Activated CD8-positive, alpha-beta T cell treated with anti-CD3 and anti-CD28 coated beads, Interleukin-2, amount 10 ng/mL, durations not matched to agents 7 days and 5 days (primary cell): ENCODE results near the gene TNKS2. TPM values are rescaled to one million over a fixed set of nuclear protein-coding genes. Genes with fewer than 3 reads are reported as not detected.
"Not testable (repeated sequence)": the region's sequence is repeated elsewhere in the genome, so short reads cannot be mapped to it uniquely, and the experiment has no call there.

Source experiments
- ATAC-seq: fragments of 150-1000 bp; cut with Tn5 transposase; one replicate; pipeline ENCODE4 v1.10.0; 2021; ENCODE audit warnings: moderate library complexity
- CTCF ChIA-PET: fragments of 350-600 bp; sonication (Branson Sonifier 250); formaldehyde crosslinking; loops from one replicate; lab custom pipeline; 2021; ENCODE audit warnings: antibody characterized with exemption; lab: Charles Lee
- POLR2A ChIA-PET: fragments of 350-600 bp; sonication (Branson Sonifier 250); formaldehyde crosslinking; loops from one replicate; lab custom pipeline; 2021; ENCODE audit warnings: antibody characterized with exemption; lab: Charles Lee
- DNase-seq: peaks from one replicate; pipeline ENCODE4 v3.0.0-alpha.2; 2020
- H3K27ac Mint-ChIP-seq: one replicate; pipeline ENCODE4 v1.8.0; 2021; ENCODE audit warnings: mild to moderate bottlenecking, mixed read lengths
- H3K27me3 Mint-ChIP-seq: one replicate; pipeline ENCODE4 v1.8.0; 2021; ENCODE audit warnings: low read depth, mixed read lengths
- H3K36me3 Mint-ChIP-seq: one replicate; pipeline ENCODE4 v1.8.0; 2021; ENCODE audit warnings: low read depth, mixed read lengths
- H3K4me1 Mint-ChIP-seq: one replicate; pipeline ENCODE4 v1.8.0; 2021; ENCODE audit warnings: low read depth, mixed read lengths
- H3K4me3 Mint-ChIP-seq: one replicate; pipeline ENCODE4 v1.8.0; 2021; ENCODE audit warnings: mild to moderate bottlenecking, mixed read lengths
- H3K9me3 Mint-ChIP-seq: one replicate; pipeline ENCODE4 v1.8.0; 2022; ENCODE audit warnings: mixed read lengths; ENCODE audit not compliant: insufficient read depth
- total RNA-seq, 2 experiments: library from RNA; stranded (reverse); gene quantifications; one replicate each; pipeline ENCODE4 v1.2.3, GENCODE V29; 2021

The TNKS2 gene
- total RNA-seq, 2 experiments from 2014 or later: 27.5 to 28.4 TPM

DNA sequence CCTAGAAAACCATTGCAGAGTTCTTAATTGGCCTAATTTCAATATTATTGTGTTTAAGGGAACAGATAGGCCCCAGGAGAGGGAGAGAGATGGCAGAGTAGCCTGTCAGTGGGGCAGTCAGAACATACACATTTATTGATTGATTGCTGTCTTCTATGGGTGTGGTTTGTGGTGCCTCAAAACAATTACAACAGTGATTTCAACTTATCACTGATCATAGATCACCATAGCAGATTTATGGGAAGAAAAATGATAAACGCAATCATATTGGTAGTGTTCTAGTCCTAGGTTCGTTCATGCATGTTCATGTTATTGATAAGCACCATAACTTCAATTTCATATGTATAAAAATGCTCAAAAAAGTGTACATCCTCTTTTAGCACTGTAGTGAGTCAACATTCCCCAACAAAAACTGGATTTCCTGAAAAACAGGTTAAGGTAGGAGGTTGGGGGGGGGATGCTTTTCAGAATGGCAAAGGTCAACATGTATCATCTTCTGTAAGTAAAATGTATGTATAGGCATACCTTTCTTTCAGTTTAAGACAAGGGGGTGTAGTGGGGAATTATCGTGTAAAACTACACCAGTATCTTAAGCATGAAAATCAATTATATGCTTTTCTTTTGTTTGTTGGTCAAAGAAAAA is 1.1 kb upstream of the TNKS2 start:
- Mint-ChIP-seq H3K36me3 (peaks cover 26% of the 10 kb centered on the region), H3K9me3 (no peaks in the 10 kb centered on the region), H3K27me3 (no peaks in the 10 kb centered on the region), H3K4me1 (peaks cover 40% of the 10 kb centered on the region), H3K4me3 (peak overlapping the region; percentile 78), H3K27ac (peak overlapping the region; percentile 88)
- ChIA-PET CTCF (interaction anchor here (0.9 to 2.4 kb wide), 7 partner anchors 27 to 500 kb away, joined by 3 to 12 read pairs (median 4); partner anchors contain the start of gene FGFBP3), POLR2A (interaction anchor here (0.6 to 2.0 kb wide), 9 partner anchors 111 to 797 kb away, joined by 3 to 15 read pairs (median 4); partner anchors contain the start of genes BTAF1, CPEB3 and MARCHF5)
- peak; percentile 2 for ATAC-seq
- no peak for DNase-seq

DNA sequence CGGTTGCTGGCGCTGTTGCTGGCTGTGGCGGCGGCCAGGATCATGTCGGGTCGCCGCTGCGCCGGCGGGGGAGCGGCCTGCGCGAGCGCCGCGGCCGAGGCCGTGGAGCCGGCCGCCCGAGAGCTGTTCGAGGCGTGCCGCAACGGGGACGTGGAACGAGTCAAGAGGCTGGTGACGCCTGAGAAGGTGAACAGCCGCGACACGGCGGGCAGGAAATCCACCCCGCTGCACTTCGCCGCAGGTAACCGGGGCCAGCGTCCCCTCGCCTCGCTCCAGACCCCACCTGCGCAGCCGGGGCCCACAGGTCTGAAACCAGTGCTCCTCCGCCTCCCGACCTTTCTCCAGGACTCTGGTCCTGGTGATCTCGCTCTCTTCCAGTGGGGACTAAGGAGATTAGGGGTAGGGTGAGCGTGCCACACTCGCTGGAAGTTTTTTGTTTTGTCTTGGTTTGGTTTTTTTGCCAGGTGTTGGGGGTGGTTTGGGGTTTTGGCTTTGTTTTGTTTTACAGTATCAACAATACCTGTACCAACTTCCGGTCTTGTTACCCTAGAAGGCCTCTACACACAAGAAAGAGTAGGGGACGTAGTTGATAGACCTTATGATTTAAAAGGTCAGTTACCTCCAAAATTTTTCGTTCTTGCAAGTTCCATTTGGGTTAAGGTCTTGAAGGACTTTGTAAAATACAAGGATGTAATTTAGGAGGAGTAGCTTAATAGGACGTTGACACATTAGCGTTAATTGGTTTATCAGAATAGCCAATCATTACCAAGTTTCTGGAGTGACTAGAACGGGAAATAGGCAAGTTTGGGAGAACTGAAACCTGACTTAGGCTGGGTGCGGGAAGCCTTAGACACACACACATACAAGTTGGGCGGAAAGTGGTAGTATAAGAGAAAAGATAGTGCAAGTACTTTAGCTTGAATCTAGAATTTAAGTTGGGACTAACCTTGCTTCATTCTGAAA is 704 bp downstream of the TNKS2 start:
- H3K27me3 Mint-ChIP-seq: no peaks in the 10 kb centered on the region
- POLR2A ChIA-PET: interaction anchor here (0.6 to 1.9 kb wide), 17 partner anchors 9 to 927 kb away, joined by 3 to 15 read pairs (median 4); partner anchors contain the start of genes BTAF1, CPEB3, MARCHF5 and RPP30
- DNase-seq: peak; percentile 70
- H3K4me3 Mint-ChIP-seq: peak overlapping the region; percentile 97
- no peaks in the 10 kb centered on the region for H3K9me3 Mint-ChIP-seq
- peak; percentile 69 for ATAC-seq
- H3K4me1 Mint-ChIP-seq: peaks cover 50% of the 10 kb centered on the region
- H3K36me3 Mint-ChIP-seq: peaks cover 36% of the 10 kb centered on the region
- CTCF ChIA-PET: interaction anchor here (0.7 to 1.8 kb wide), 5 partner anchors 15 to 113 kb away, joined by 3 to 9 read pairs (median 4); no protein-coding TSS in a partner anchor
- H3K27ac Mint-ChIP-seq: peak overlapping the region; percentile 96

- Mint-ChIP-seq H3K27me3 (no peaks in the 10 kb centered on the region), H3K4me3 (peak overlapping the region; percentile 97), H3K27ac (peak overlapping the region; percentile 20), H3K4me1 (peaks cover 55% of the 10 kb centered on the region), H3K36me3 (peaks cover 41% of the 10 kb centered on the region), H3K9me3 (no peaks in the 10 kb centered on the region)
- ChIA-PET POLR2A (interaction anchor here (0.6 to 1.9 kb wide), 5 partner anchors 17 to 829 kb away, joined by 3 to 9 read pairs (median 4); partner anchors contain the start of gene BTAF1), CTCF (interaction anchor here (1.8 kb wide), 1 partner anchor 108 kb away, joined by 5 read pairs; no protein-coding TSS in a partner anchor)
- no peak for ATAC-seq
- no peak for DNase-seq
Observed at GRCh38 chr10:91799612-91799975, 1.4 kb downstream of the TNKS2 start.

GRCh38 chr10:91800182-91800581 is 2.0 kb downstream of the TNKS2 start:
- CTCF ChIA-PET: interaction anchor here (1.2 to 1.8 kb wide), 2 partner anchors 11 to 108 kb away, joined by 4 to 5 read pairs; no protein-coding TSS in a partner anchor
- ATAC-seq (no peak), DNase-seq (no peak)
- H3K27ac Mint-ChIP-seq: no peak overlapping the region
- peak overlapping the region; percentile 97 for H3K4me3 Mint-ChIP-seq
- peaks cover 44% of the 10 kb centered on the region for H3K36me3 Mint-ChIP-seq
- no peaks in the 10 kb centered on the region for H3K9me3 Mint-ChIP-seq
- no peaks in the 10 kb centered on the region for H3K27me3 Mint-ChIP-seq
- POLR2A ChIA-PET: interaction anchor here (0.7 to 1.0 kb wide), 2 partner anchors 32 to 124 kb away, joined by 3 to 4 read pairs; partner anchors contain the start of gene BTAF1
- peaks cover 54% of the 10 kb centered on the region for H3K4me1 Mint-ChIP-seq

DNA sequence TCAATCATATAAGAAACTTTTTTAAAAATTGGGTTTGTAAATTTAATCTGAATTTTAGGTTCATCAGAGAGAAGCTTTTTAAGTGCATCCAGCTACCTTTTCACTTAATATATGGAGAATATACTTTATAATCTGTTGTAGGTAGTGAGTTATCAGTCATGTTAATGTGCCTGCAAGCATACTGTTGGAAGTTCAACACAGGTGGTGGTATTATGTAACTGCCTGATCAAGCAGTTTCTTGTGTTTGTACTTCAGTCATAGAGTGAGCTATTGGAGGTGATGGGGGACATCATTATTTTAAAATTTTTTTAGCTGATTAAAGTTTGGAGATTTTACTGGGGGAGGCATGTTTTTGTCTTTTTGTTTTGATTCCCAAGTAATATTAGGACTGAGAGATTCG is 2.5 kb downstream of the TNKS2 start:
- peaks cover 55% of the 10 kb centered on the region for H3K4me1 Mint-ChIP-seq
- ATAC-seq (no peak), DNase-seq (no peak)
- H3K4me3 Mint-ChIP-seq: no peak overlapping the region
- POLR2A ChIA-PET: no interaction called here
- H3K9me3 Mint-ChIP-seq: no peaks in the 10 kb centered on the region
- CTCF ChIA-PET: interaction anchor here (1.2 to 1.8 kb wide), 2 partner anchors 11 to 107 kb away, joined by 4 to 5 read pairs; no protein-coding TSS in a partner anchor
- no peaks in the 10 kb centered on the region for H3K27me3 Mint-ChIP-seq
- peaks cover 47% of the 10 kb centered on the region for H3K36me3 Mint-ChIP-seq
- H3K27ac Mint-ChIP-seq: no peak overlapping the region

- ATAC-seq (no peak), DNase-seq (no peak)
- H3K4me1 Mint-ChIP-seq: peaks cover 40% of the 10 kb centered on the region
- H3K4me3 Mint-ChIP-seq: no peak overlapping the region
- no peak overlapping the region for H3K27ac Mint-ChIP-seq
- POLR2A ChIA-PET: no interaction called here
- peaks cover 55% of the 10 kb centered on the region for H3K36me3 Mint-ChIP-seq
- H3K27me3 Mint-ChIP-seq: no peaks in the 10 kb centered on the region
- H3K9me3 Mint-ChIP-seq: no peaks in the 10 kb centered on the region
- CTCF ChIA-PET: no interaction called here
Observed at GRCh38 chr10:91803386-91804125, 5.3 kb downstream of the TNKS2 start.

- Mint-ChIP-seq H3K4me1 (peaks cover 40% of the 10 kb centered on the region), H3K27me3 (no peaks in the 10 kb centered on the region), H3K36me3 (peaks cover 52% of the 10 kb centered on the region), H3K4me3 (no peak overlapping the region), H3K27ac (no peak overlapping the region), H3K9me3 (no peaks in the 10 kb centered on the region)
- DNase-seq (no peak), ATAC-seq (no peak)
- CTCF ChIA-PET: no interaction called here
- POLR2A ChIA-PET: no interaction called here
Observed at GRCh38 chr10:91804126-91804510, 5.9 kb downstream of the TNKS2 start.

- Mint-ChIP-seq H3K27me3 (no peaks in the 10 kb centered on the region), H3K4me3 (no peak overlapping the region), H3K36me3 (peaks cover 43% of the 10 kb centered on the region), H3K4me1 (peaks cover 30% of the 10 kb centered on the region), H3K27ac (no peak overlapping the region), H3K9me3 (no peaks in the 10 kb centered on the region)
- ChIA-PET CTCF (no interaction called here), POLR2A (no interaction called here)
- ATAC-seq (no peak), DNase-seq (no peak)
Observed at GRCh38 chr10:91805110-91805838, 7.0 kb downstream of the TNKS2 start.

DNA sequence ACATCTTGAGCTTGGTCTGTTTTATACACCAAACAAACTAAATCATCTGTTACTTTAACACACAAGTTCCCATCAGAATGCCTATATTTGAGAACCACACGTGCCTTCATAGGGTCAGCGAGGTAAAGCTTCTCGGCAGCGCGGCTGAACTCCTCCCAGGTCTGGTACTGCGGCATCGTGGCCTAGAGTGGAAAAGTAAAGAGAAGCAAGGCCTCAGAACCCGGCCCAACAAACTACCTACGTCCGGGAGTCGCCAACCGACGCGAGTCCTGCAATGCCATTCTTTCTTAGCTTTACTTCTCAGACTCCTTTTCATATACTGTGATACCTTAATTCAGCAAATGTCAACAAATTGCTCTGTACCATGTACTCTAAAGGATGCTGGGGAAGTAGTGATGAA is 9.0 kb downstream of the TNKS2 start:
- Mint-ChIP-seq H3K4me1 (peaks cover 18% of the 10 kb centered on the region), H3K36me3 (peaks cover 29% of the 10 kb centered on the region)
- POLR2A ChIA-PET: interaction anchor here (1.3 kb wide), 1 partner anchor 9 kb away, joined by 3 read pairs; no protein-coding TSS in a partner anchor
- ATAC-seq, H3K27me3 Mint-ChIP-seq, H3K27ac Mint-ChIP-seq, H3K4me3 Mint-ChIP-seq, DNase-seq, CTCF ChIA-PET, H3K9me3 Mint-ChIP-seq: not testable (repeated sequence)

GRCh38 chr10:91813251-91813650 is 15.0 kb downstream of the TNKS2 start:
- Mint-ChIP-seq H3K36me3 (peaks cover 26% of the 10 kb centered on the region), H3K4me1 (no peaks in the 10 kb centered on the region), H3K27ac (no peak overlapping the region), H3K27me3 (no peaks in the 10 kb centered on the region), H3K4me3 (no peak overlapping the region), H3K9me3 (no peaks in the 10 kb centered on the region)
- ATAC-seq (no peak), DNase-seq (no peak)
- CTCF ChIA-PET: interaction anchor here (1.3 kb wide), 1 partner anchor 55 kb away, joined by 6 read pairs; no protein-coding TSS in a partner anchor
- POLR2A ChIA-PET: no interaction called here
